H9 (cell line): Measurements from ENCODE around the gene APBB2. TPM values are rescaled to one million over a fixed set of nuclear protein-coding genes. Genes with fewer than 3 reads are reported as not detected.
A peak's percentile ranks its signal among the peaks of the same experiment; 100 is the strongest.

Source experiments
- DNase-seq: peaks from one replicate; pipeline ENCODE4 v3.0.0-alpha.2; 2017
- H2AFZ ChIP-seq: one replicate; pipeline ENCODE4 v1.6.1; 2013; ENCODE audit warnings: mild to moderate bottlenecking, low read length, control low read depth, moderate library complexity
- H2AK5ac ChIP-seq: 2 replicates; pipeline ENCODE4 v1.6.1; 2013; ENCODE audit warnings: low read length, control low read depth, mixed read lengths; ENCODE audit not compliant: insufficient read length
- H2BK120ac ChIP-seq: one replicate; pipeline ENCODE4 v1.6.1; 2013; ENCODE audit warnings: low read depth, mild to moderate bottlenecking, low read length, control low read depth, inconsistent platforms; ENCODE audit not compliant: poor library complexity, severe bottlenecking
- H2BK12ac ChIP-seq: 2 replicates; pipeline ENCODE4 v1.6.1; 2013; ENCODE audit warnings: low read length, control low read depth, mixed read lengths, low read depth; ENCODE audit not compliant: insufficient read length
- H2BK15ac ChIP-seq: 2 replicates; pipeline ENCODE4 v1.6.1; 2013; ENCODE audit warnings: low read depth, low read length, control low read depth
- H2BK20ac ChIP-seq: one replicate; pipeline ENCODE4 v1.6.1; 2013; ENCODE audit warnings: low read depth, mild to moderate bottlenecking, low read length, control low read depth, inconsistent platforms; ENCODE audit not compliant: poor library complexity, severe bottlenecking
- H2BK5ac ChIP-seq: 2 replicates; pipeline ENCODE4 v1.6.1; 2013; ENCODE audit warnings: low read length, control low read depth, mixed read lengths; ENCODE audit not compliant: insufficient read length
- H3K14ac ChIP-seq: 2 replicates; pipeline ENCODE4 v1.6.1; 2013; ENCODE audit warnings: low read length, control low read depth; ENCODE audit not compliant: insufficient read depth
- H3K18ac ChIP-seq: 2 replicates; pipeline ENCODE4 v1.6.1; 2013; ENCODE audit warnings: low read depth, mild to moderate bottlenecking, mixed read lengths, low read length, control low read depth; ENCODE audit not compliant: insufficient read length
- H3K23ac ChIP-seq: 2 replicates; pipeline ENCODE4 v1.6.1; 2013; ENCODE audit warnings: low read length, control low read depth, mixed read lengths, low read depth; ENCODE audit not compliant: insufficient read length
- H3K23me2 ChIP-seq: 2 replicates; pipeline ENCODE4 v1.6.1; 2013; ENCODE audit warnings: low read depth, mild to moderate bottlenecking, mixed read lengths, low read length, control low read depth; ENCODE audit not compliant: insufficient read length, poor library complexity, severe bottlenecking
- H3K27ac ChIP-seq: 2 replicates; pipeline ENCODE4 v1.5.1; 2013; ENCODE audit warnings: low read length, control low read depth, mixed read lengths, low read depth; ENCODE audit not compliant: insufficient read length
- H3K27me3 ChIP-seq: 2 replicates; pipeline ENCODE4 v1.6.1; 2013; ENCODE audit warnings: low read length, control low read depth, inconsistent platforms; ENCODE audit not compliant: insufficient read depth
- H3K4ac ChIP-seq: 2 replicates; pipeline ENCODE4 v1.6.1; 2013; ENCODE audit warnings: low read depth, mild to moderate bottlenecking, control low read depth, inconsistent platforms, low read length, moderate library complexity
- H3K4me1 ChIP-seq: 2 replicates; pipeline ENCODE4 v1.6.1; 2013; ENCODE audit warnings: low read length, control low read depth, inconsistent platforms; ENCODE audit not compliant: insufficient read depth
- H3K4me2 ChIP-seq: 2 replicates; pipeline ENCODE4 v1.6.1; 2013; ENCODE audit warnings: low read length, control low read depth, mixed read lengths; ENCODE audit not compliant: insufficient read length, insufficient read depth
- H3K56ac ChIP-seq: 2 replicates; pipeline ENCODE4 v1.6.1; 2013; ENCODE audit warnings: low read depth, mild to moderate bottlenecking, mixed read lengths, low read length, control low read depth; ENCODE audit not compliant: insufficient read length
- H3K79me1 ChIP-seq: 2 replicates; pipeline ENCODE4 v1.6.1; 2013; ENCODE audit warnings: low read depth, mild to moderate bottlenecking, moderate library complexity, low read length, control low read depth, inconsistent platforms; ENCODE audit not compliant: insufficient read depth, poor library complexity, severe bottlenecking
- H3K79me2 ChIP-seq: 2 replicates; pipeline ENCODE4 v1.6.1; 2013; ENCODE audit warnings: low read length, control low read depth, inconsistent platforms; ENCODE audit not compliant: insufficient read depth
- H3K9ac ChIP-seq: 2 replicates; pipeline ENCODE4 v1.6.1; 2013; ENCODE audit warnings: low read length, control low read depth, mixed read lengths; ENCODE audit not compliant: insufficient read length; ENCODE audit errors: extremely low read depth
- H3K9me3 ChIP-seq: one replicate; pipeline ENCODE4 v1.6.1; 2013; ENCODE audit warnings: low read depth, low read length, inconsistent platforms; ENCODE audit not compliant: control insufficient read depth
- H3T11ph ChIP-seq: one replicate; pipeline ENCODE4 v1.6.1; 2013; ENCODE audit warnings: mild to moderate bottlenecking, low read length, control low read depth, inconsistent platforms
- H4K20me1 ChIP-seq: one replicate; pipeline ENCODE4 v1.6.1; 2013; ENCODE audit not compliant: control insufficient read depth, insufficient read length, insufficient read depth
- H4K5ac ChIP-seq: 2 replicates; pipeline ENCODE4 v1.6.1; 2013; ENCODE audit warnings: low read depth, mild to moderate bottlenecking, mixed read lengths, low read length, control low read depth; ENCODE audit not compliant: insufficient read length
- H4K8ac ChIP-seq: replicated peaks from 2 replicates; pipeline ENCODE4 v1.6.1; 2013; ENCODE audit warnings: low read length, control low read depth, mixed read lengths, low read depth; ENCODE audit not compliant: insufficient read length
- H4K91ac ChIP-seq: 2 replicates; pipeline ENCODE4 v1.6.1; 2013; ENCODE audit warnings: low read depth, mild to moderate bottlenecking, moderate library complexity, mixed read lengths, low read length, control low read depth; ENCODE audit not compliant: insufficient read length
- H3K27ac Mint-ChIP-seq, 3 experiments: 2 replicates in 2 of 3; 3 replicates in 1 of 3; pipeline ENCODE4 v1.8.0; 2020 to 2021; ENCODE audit warnings: mixed read lengths in 3 of 3, mild to moderate bottlenecking in 1 of 3, moderate library complexity in 1 of 3
- H3K27me3 Mint-ChIP-seq: 2 replicates; pipeline ENCODE4 v1.8.0; 2021; ENCODE audit warnings: low read depth, mild to moderate bottlenecking, moderate library complexity, mixed read lengths
- H3K36me3 Mint-ChIP-seq, 3 experiments: 2 replicates in 2 of 3; 3 replicates in 1 of 3; pipeline ENCODE4 v1.8.0; 2020 to 2021; ENCODE audit warnings: low read depth in 3 of 3, mixed read lengths in 3 of 3; ENCODE audit not compliant: insufficient read depth in 1 of 3
- H3K4me1 Mint-ChIP-seq, 2 experiments: 2 replicates each; pipeline ENCODE4 v1.8.0; 2020; ENCODE audit warnings: mixed read lengths in 2 of 2
- H3K4me3 Mint-ChIP-seq, 2 experiments: 2 replicates in 1 of 2; 3 replicates in 1 of 2; pipeline ENCODE4 v1.8.0; 2020 to 2021; ENCODE audit warnings: mild to moderate bottlenecking in 2 of 2, mixed read lengths in 2 of 2, moderate library complexity in 1 of 2
- H3K9me3 Mint-ChIP-seq, 2 experiments: 2 replicates in 1 of 2; 3 replicates in 1 of 2; pipeline ENCODE4 v1.8.0; 2020; ENCODE audit warnings: mild to moderate bottlenecking in 2 of 2, mixed read lengths in 2 of 2, moderate library complexity in 1 of 2
- CTCF ChIP-seq: fragments of 200-600 bp; sonication (generic); conservative IDR thresholded peaks from 3 replicates; pipeline ENCODE4 v1.8.0; 2021; ENCODE audit warnings: antibody characterized with exemption, mild to moderate bottlenecking
- WGBS: extraction: QIAGEN DNeasy Blood & Tissue Kit; methylation state at CpG from one replicate; pipeline ENCODE4 v1.1.7; 2013; ENCODE audit warnings: missing lambda C conversion rate, low lambda C conversion rate, mixed read lengths; ENCODE audit not compliant: insufficient read length; ENCODE audit errors: extremely low coverage; 5-methylcytosine and 5-hydroxymethylcytosine counted together
- total RNA-seq: library from RNA; stranded (reverse); gene quantifications from 2 replicates; pipeline ENCODE4 v1.2.1, GENCODE V29; 2021

APBB2 gene
- total RNA-seq, 1 experiment from 2014 or later: 39.6 TPM

GRCh38 chr4:41124916-41125548 is 89.3 kb downstream of the APBB2 start:
- Histone ChIP-seq H3K18ac (no peak overlapping the region), H3K4ac (no peak overlapping the region), H2BK20ac (peak overlapping the region; percentile 50), H4K5ac (no peak overlapping the region), H2AK5ac (no peak overlapping the region), H3K27me3 (no peaks in the 10 kb centered on the region), H4K91ac (no peak overlapping the region), H3K4me1 (peaks cover 3% of the 10 kb centered on the region), H4K8ac (no peak overlapping the region), H3K79me1 (no peaks in the 10 kb centered on the region), H3K23ac (no peak overlapping the region), H2BK120ac (no peak overlapping the region), H3K56ac (no peak overlapping the region), H3K27ac (no peak overlapping the region), H2AFZ (no peak overlapping the region), H2BK15ac (no peak overlapping the region), H3K9me3 (no peaks in the 10 kb centered on the region), H2BK5ac (no peak overlapping the region), H2BK12ac (no peak overlapping the region), H3K79me2 (no peaks in the 10 kb centered on the region), H3T11ph (no peak overlapping the region), H3K14ac (no peak overlapping the region), H3K23me2 (no peaks in the 10 kb centered on the region), H3K4me2 (no peak overlapping the region), H4K20me1 (no peaks in the 10 kb centered on the region), H3K9ac (no peak overlapping the region)
- TF ChIP-seq CTCF: no peak
- no peaks in the 10 kb centered on the region for H3K9me3 Mint-ChIP-seq
- H3K4me3 Mint-ChIP-seq: no peak overlapping the region
- no peaks in the 10 kb centered on the region; the same call in 1 of the 2 replicates for H3K27me3 Mint-ChIP-seq
- no peaks in the 10 kb centered on the region for H3K36me3 Mint-ChIP-seq
- WGBS: 100% methylated on average over 1 of the region's 3 CpGs
- no peak for DNase-seq
- peak overlapping the region; percentile 48 to 87 (median 76); a peak in 6 of 7 replicates for H3K27ac Mint-ChIP-seq
- peaks cover 37 to 39% of the 10 kb centered on the region in 2 experiments for H3K4me1 Mint-ChIP-seq
